Gastrocnemius medialis (tissue), 4 donors: Measurements from ENCODE around the gene DDAH1.

Experiments
- POLR2A ChIP-seq, 2 donors: fragments of 450-650 bp; IDR thresholded peaks; one replicate each; pipeline ENCODE4 v1.6.1; 2017; ENCODE audit warnings: antibody characterized with exemption in 2 of 2, mild to moderate bottlenecking in 2 of 2, moderate library complexity in 2 of 2
- TF ChIP-seq, protein P1 (sequence below), 5 experiments: fragments of 450-650 bp in 3 of 5; fragments of 200-600 bp in 2 of 5; sonication (generic) in 2 of 5; IDR thresholded peaks in 4 of 5; conservative IDR thresholded peaks in 1 of 5; 1 replicate in 4 of 5; 2 replicates in 1 of 5; pipeline ENCODE4 v1.5.1; 2016 to 2019; ENCODE audit warnings: antibody characterized with exemption in 5 of 5, mild to moderate bottlenecking in 3 of 5, moderate library complexity in 3 of 5

DNA sequence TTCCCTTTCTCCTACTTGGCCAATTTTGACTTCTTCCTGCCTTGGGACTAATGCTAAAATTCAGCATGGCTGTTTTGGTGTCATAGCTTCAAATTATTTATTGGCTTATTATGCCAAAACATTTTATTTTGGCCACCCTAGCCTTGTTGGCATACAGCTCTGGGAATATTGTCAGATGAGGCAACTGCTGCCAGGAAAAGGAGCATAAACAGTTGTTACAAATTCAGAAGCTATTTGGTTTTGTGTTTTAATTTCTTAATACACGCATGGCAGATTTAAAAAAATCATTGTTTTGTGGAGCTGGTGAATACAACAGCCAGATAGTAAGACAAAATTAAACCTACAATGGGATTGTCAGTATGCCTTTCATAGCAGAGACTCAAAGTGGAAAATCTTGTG is 121.7 kb downstream of the DDAH1 start:
- TF ChIP-seq, protein P1, sequence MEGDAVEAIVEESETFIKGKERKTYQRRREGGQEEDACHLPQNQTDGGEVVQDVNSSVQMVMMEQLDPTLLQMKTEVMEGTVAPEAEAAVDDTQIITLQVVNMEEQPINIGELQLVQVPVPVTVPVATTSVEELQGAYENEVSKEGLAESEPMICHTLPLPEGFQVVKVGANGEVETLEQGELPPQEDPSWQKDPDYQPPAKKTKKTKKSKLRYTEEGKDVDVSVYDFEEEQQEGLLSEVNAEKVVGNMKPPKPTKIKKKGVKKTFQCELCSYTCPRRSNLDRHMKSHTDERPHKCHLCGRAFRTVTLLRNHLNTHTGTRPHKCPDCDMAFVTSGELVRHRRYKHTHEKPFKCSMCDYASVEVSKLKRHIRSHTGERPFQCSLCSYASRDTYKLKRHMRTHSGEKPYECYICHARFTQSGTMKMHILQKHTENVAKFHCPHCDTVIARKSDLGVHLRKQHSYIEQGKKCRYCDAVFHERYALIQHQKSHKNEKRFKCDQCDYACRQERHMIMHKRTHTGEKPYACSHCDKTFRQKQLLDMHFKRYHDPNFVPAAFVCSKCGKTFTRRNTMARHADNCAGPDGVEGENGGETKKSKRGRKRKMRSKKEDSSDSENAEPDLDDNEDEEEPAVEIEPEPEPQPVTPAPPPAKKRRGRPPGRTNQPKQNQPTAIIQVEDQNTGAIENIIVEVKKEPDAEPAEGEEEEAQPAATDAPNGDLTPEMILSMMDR (IDR thresholded peaks at IDR 0.05 in 4 of 5, conservative IDR thresholded peaks at IDR 0.05 in 1 of 5), result no peak
- TF ChIP-seq POLR2A (IDR thresholded peaks at IDR 0.05), result no peak
